GM23338 (cell line): ENCODE measurements around the gene OR2T8. TPM values are rescaled to one million over a fixed set of nuclear protein-coding genes. Genes with fewer than 3 reads are reported as not detected.

Experiments used
- ATAC-seq: fragments of 200-7000 bp; cut with Tn5 transposase; 3 replicates; pipeline ENCODE4 v1.9.1; 2020
- DNase-seq: peaks from one replicate; pipeline ENCODE4 v3.0.0-alpha.2; 2015; ENCODE audit warnings: low spot score
- H2AFZ ChIP-seq: fragments of 200-600 bp; sonication (generic); 2 replicates; pipeline ENCODE4 v1.8.0; 2016; ENCODE audit warnings: antibody characterized with exemption, mild to moderate bottlenecking, moderate library complexity
- H3F3A ChIP-seq: fragments of 200-600 bp; sonication (generic); replicated peaks from 2 replicates; pipeline ENCODE4 v1.8.0; 2017; ENCODE audit warnings: antibody characterized with exemption, mixed run types, low read depth
- H3K27ac ChIP-seq: fragments of 200-600 bp; sonication (generic); 2 replicates; pipeline ENCODE4 v1.6.1; 2016; ENCODE audit warnings: low read depth
- H3K27me3 ChIP-seq: fragments of 200-600 bp; sonication (generic); 2 replicates; pipeline ENCODE4 v1.8.0; 2016; ENCODE audit warnings: mild to moderate bottlenecking, mixed run types, moderate library complexity; ENCODE audit not compliant: insufficient read depth
- H3K36me3 ChIP-seq: fragments of 200-600 bp; sonication (generic); 2 replicates; pipeline ENCODE4 v1.8.0; 2016; ENCODE audit warnings: mild to moderate bottlenecking; ENCODE audit not compliant: insufficient read depth
- H3K4me1 ChIP-seq: fragments of 200-600 bp; sonication (generic); 2 replicates; pipeline ENCODE4 v1.8.0; 2016; ENCODE audit warnings: mild to moderate bottlenecking, moderate library complexity; ENCODE audit not compliant: insufficient read depth
- H3K4me2 ChIP-seq: fragments of 200-600 bp; sonication (generic); 2 replicates; pipeline ENCODE4 v1.7.1; 2017; ENCODE audit warnings: mixed run types
- H3K4me3 ChIP-seq: fragments of 200-600 bp; sonication (generic); 2 replicates; pipeline ENCODE4 v1.6.1; 2016; ENCODE audit warnings: mixed run types
- H3K79me2 ChIP-seq: fragments of 200-600 bp; sonication (generic); replicated peaks from 2 replicates; pipeline ENCODE4 v1.8.0; 2017; ENCODE audit warnings: mild to moderate bottlenecking; ENCODE audit not compliant: insufficient read depth
- H3K9me2 ChIP-seq: fragments of 200-600 bp; sonication (generic); 2 replicates; pipeline ENCODE4 v1.8.0; 2017; ENCODE audit not compliant: insufficient read depth
- H4K20me1 ChIP-seq: fragments of 200-600 bp; sonication (generic); replicated peaks from 2 replicates; pipeline ENCODE4 v1.8.0; 2017; ENCODE audit warnings: mild to moderate bottlenecking; ENCODE audit not compliant: insufficient read depth
- H3K27ac Mint-ChIP-seq: 2 replicates; pipeline ENCODE4 v1.8.0; 2020; ENCODE audit warnings: inconsistent platforms, mild to moderate bottlenecking, moderate library complexity, mixed read lengths
- H3K27me3 Mint-ChIP-seq: 3 replicates; pipeline ENCODE4 v1.8.0; 2022; ENCODE audit warnings: low read depth, mild to moderate bottlenecking, moderate library complexity, mixed read lengths, inconsistent platforms; ENCODE audit not compliant: insufficient read depth, poor library complexity
- H3K36me3 Mint-ChIP-seq: 3 replicates; pipeline ENCODE4 v1.8.0; 2021; ENCODE audit warnings: low read depth, mild to moderate bottlenecking, inconsistent platforms, moderate library complexity, mixed read lengths
- H3K4me1 Mint-ChIP-seq: 3 replicates; pipeline ENCODE4 v1.8.0; 2020; ENCODE audit warnings: mild to moderate bottlenecking, inconsistent platforms, mixed read lengths
- H3K4me3 Mint-ChIP-seq: 3 replicates; pipeline ENCODE4 v1.8.0; 2021; ENCODE audit warnings: moderate library complexity, mild to moderate bottlenecking, inconsistent platforms, mixed read lengths
- H3K9me3 Mint-ChIP-seq: 3 replicates; pipeline ENCODE4 v1.8.0; 2020; ENCODE audit warnings: moderate library complexity, mild to moderate bottlenecking, inconsistent platforms, mixed read lengths
- CREB1 ChIP-seq: fragments of 250-450 bp; sonication (Bioruptor Pico); IDR thresholded peaks from 2 replicates; pipeline ENCODE4 v1.5.0; 2020; ENCODE audit warnings: low read depth, mild to moderate bottlenecking, moderate library complexity
- EZH2 ChIP-seq: fragments of 200-600 bp; sonication (generic); IDR thresholded peaks from one replicate; pipeline ENCODE4 v1.8.0; 2017; ENCODE audit warnings: antibody characterized with exemption, mild to moderate bottlenecking, low read depth; ENCODE audit not compliant: unreplicated experiment
- EZH2phosphoT487 ChIP-seq: fragments of 200-600 bp; sonication (generic); IDR thresholded peaks from one replicate; pipeline ENCODE4 v1.8.1; 2018; ENCODE audit warnings: antibody characterized with exemption; ENCODE audit not compliant: unreplicated experiment
- JUNB ChIP-seq: IDR thresholded peaks from one replicate; pipeline ENCODE4 v1.6.1; 2016; ENCODE audit warnings: antibody characterized with exemption; ENCODE audit not compliant: unreplicated experiment
- NANOG ChIP-seq: IDR thresholded peaks from 2 replicates; pipeline ENCODE4 v1.6.1; 2016; ENCODE audit warnings: antibody characterized with exemption, borderline replicate concordance
- POLR2AphosphoS5 ChIP-seq: IDR thresholded peaks from 2 replicates; pipeline ENCODE4 v1.6.1; 2016; ENCODE audit warnings: antibody characterized with exemption, low read depth
- STAT1 ChIP-seq: IDR thresholded peaks from one replicate; pipeline ENCODE4 v1.6.1; 2016; ENCODE audit warnings: antibody characterized with exemption; ENCODE audit not compliant: unreplicated experiment
- ZNF114 ChIP-seq: fragments of 250-450 bp; sonication (Bioruptor Pico); IDR thresholded peaks from 2 replicates; pipeline ENCODE4 v1.5.0; 2020; ENCODE audit warnings: mild to moderate bottlenecking, moderate library complexity
- ZNF331 ChIP-seq: fragments of 250-450 bp; sonication (Bioruptor Pico); IDR thresholded peaks from 2 replicates; pipeline ENCODE4 v1.5.0; 2020; ENCODE audit warnings: low read depth, mild to moderate bottlenecking, moderate library complexity
- polyA plus RNA-seq: library from polyadenylated mRNA; unstranded; fragments of >200 nt; fragmentation: Nextera tagmentation; extraction: Ambion mirVana; gene quantifications from 2 replicates; pipeline ENCODE4 v1.2.1, GENCODE V29; 2016
- total RNA-seq: library from RNA; depleted of rRNA; stranded (reverse); fragments of >200 nt; shearing (Covaris generic); gene quantifications from 2 replicates; pipeline ENCODE4 v1.2.3, GENCODE V29; 2014
- TF ChIP-seq, protein P1 (sequence below): IDR thresholded peaks from 2 replicates; pipeline ENCODE4 v1.6.1; 2016; ENCODE audit warnings: antibody characterized with exemption
- TF ChIP-seq, protein P2 (sequence below): fragments of 250-450 bp; sonication (Bioruptor Pico); IDR thresholded peaks from 2 replicates; pipeline ENCODE4 v1.5.0; 2020; ENCODE audit warnings: mild to moderate bottlenecking, moderate library complexity
- TF ChIP-seq, protein P3 (sequence below), 2 experiments: fragments of 200-600 bp in 1 of 2; sonication (generic) in 1 of 2; conservative IDR thresholded peaks; 2 replicates each; pipeline versions ENCODE4 v1.5.1 to v1.6.1; 2016 to 2017; ENCODE audit warnings: antibody characterized with exemption in 2 of 2, low read depth in 2 of 2, mild to moderate bottlenecking in 2 of 2, moderate library complexity in 1 of 2
- TF ChIP-seq, protein P4 (sequence below): IDR thresholded peaks from one replicate; pipeline ENCODE4 v1.6.1; 2018; ENCODE audit warnings: antibody characterized with exemption; ENCODE audit not compliant: unreplicated experiment

The OR2T8 gene
- total and polyA plus RNA-seq, 2 experiments from 2014 or later, result not detected

DNA sequence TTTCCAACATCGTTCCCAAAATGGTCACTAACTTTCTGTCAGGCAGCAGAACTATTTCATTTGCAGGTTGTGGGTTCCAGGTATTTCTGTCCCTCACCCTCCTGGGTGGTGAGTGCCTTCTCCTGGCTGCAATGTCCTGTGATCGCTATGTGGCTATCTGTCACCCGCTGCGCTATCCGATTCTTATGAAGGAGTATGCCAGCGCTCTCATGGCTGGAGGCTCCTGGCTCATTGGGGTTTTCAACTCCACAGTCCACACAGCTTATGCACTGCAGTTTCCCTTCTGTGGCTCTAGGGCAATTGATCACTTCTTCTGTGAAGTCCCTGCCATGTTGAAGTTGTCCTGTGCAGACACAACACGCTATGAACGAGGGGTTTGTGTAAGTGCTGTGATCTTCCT, 13.9 kb downstream of the OR2T8 start:
- no peaks in the 10 kb centered on the region for H3K4me1 Mint-ChIP-seq
- H3K4me3 Mint-ChIP-seq, result no peak overlapping the region
- Histone ChIP-seq H3F3A (no peaks in the 10 kb centered on the region), H3K36me3 (no peaks in the 10 kb centered on the region), H3K4me2 (no peak overlapping the region), H3K79me2 (no peaks in the 10 kb centered on the region), H3K9me2 (no peaks in the 10 kb centered on the region), H3K27me3 (no peaks in the 10 kb centered on the region), H3K27ac (no peak overlapping the region), H3K4me3 (no peak overlapping the region), H4K20me1 (no peaks in the 10 kb centered on the region), H2AFZ (no peak overlapping the region), H3K4me1 (no peaks in the 10 kb centered on the region)
- peaks cover 69% of the 10 kb centered on the region for H3K9me3 Mint-ChIP-seq
- ATAC-seq (no peak), DNase-seq (no peak)
- H3K27ac Mint-ChIP-seq, result no peak overlapping the region
- peaks cover 18% of the 10 kb centered on the region for H3K36me3 Mint-ChIP-seq
- TF ChIP-seq JUNB (no peak), CREB1 (CRISPR knock-in tag) (no peak), EZH2phosphoT487 (no peak), ZNF114 (CRISPR knock-in tag) (no peak), NANOG (no peak), POLR2AphosphoS5 (no peak), ZNF331 (CRISPR knock-in tag) (no peak), STAT1 (no peak), EZH2 (no peak)
- TF ChIP-seq, protein P1, sequence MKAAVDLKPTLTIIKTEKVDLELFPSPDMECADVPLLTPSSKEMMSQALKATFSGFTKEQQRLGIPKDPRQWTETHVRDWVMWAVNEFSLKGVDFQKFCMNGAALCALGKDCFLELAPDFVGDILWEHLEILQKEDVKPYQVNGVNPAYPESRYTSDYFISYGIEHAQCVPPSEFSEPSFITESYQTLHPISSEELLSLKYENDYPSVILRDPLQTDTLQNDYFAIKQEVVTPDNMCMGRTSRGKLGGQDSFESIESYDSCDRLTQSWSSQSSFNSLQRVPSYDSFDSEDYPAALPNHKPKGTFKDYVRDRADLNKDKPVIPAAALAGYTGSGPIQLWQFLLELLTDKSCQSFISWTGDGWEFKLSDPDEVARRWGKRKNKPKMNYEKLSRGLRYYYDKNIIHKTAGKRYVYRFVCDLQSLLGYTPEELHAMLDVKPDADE, result no peak
- TF ChIP-seq, protein P2, sequence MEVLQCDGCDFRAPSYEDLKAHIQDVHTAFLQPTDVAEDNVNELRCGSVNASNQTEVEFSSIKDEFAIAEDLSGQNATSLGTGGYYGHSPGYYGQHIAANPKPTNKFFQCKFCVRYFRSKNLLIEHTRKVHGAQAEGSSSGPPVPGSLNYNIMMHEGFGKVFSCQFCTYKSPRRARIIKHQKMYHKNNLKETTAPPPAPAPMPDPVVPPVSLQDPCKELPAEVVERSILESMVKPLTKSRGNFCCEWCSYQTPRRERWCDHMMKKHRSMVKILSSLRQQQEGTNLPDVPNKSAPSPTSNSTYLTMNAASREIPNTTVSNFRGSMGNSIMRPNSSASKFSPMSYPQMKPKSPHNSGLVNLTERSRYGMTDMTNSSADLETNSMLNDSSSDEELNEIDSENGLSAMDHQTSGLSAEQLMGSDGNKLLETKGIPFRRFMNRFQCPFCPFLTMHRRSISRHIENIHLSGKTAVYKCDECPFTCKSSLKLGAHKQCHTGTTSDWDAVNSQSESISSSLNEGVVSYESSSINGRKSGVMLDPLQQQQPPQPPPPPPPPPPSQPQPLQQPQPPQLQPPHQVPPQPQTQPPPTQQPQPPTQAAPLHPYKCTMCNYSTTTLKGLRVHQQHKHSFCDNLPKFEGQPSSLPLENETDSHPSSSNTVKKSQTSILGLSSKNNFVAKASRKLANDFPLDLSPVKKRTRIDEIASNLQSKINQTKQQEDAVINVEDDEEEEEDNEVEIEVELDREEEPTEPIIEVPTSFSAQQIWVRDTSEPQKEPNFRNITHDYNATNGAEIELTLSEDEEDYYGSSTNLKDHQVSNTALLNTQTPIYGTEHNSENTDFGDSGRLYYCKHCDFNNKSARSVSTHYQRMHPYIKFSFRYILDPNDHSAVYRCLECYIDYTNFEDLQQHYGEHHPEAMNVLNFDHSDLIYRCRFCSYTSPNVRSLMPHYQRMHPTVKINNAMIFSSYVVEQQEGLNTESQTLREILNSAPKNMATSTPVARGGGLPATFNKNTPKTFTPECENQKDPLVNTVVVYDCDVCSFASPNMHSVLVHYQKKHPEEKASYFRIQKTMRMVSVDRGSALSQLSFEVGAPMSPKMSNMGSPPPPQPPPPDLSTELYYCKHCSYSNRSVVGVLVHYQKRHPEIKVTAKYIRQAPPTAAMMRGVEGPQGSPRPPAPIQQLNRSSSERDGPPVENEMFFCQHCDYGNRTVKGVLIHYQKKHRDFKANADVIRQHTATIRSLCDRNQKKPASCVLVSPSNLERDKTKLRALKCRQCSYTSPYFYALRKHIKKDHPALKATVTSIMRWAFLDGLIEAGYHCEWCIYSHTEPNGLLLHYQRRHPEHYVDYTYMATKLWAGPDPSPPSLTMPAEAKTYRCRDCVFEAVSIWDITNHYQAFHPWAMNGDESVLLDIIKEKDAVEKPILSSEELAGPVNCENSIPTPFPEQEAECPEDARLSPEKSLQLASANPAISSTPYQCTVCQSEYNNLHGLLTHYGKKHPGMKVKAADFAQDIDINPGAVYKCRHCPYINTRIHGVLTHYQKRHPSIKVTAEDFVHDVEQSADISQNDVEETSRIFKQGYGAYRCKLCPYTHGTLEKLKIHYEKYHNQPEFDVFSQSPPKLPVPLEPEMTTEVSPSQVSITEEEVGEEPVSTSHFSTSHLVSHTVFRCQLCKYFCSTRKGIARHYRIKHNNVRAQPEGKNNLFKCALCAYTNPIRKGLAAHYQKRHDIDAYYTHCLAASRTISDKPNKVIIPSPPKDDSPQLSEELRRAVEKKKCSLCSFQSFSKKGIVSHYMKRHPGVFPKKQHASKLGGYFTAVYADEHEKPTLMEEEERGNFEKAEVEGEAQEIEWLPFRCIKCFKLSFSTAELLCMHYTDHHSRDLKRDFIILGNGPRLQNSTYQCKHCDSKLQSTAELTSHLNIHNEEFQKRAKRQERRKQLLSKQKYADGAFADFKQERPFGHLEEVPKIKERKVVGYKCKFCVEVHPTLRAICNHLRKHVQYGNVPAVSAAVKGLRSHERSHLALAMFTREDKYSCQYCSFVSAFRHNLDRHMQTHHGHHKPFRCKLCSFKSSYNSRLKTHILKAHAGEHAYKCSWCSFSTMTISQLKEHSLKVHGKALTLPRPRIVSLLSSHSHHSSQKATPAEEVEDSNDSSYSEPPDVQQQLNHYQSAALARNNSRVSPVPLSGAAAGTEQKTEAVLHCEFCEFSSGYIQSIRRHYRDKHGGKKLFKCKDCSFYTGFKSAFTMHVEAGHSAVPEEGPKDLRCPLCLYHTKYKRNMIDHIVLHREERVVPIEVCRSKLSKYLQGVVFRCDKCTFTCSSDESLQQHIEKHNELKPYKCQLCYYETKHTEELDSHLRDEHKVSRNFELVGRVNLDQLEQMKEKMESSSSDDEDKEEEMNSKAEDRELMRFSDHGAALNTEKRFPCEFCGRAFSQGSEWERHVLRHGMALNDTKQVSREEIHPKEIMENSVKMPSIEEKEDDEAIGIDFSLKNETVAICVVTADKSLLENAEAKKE (CRISPR knock-in tag), result no peak
- TF ChIP-seq, protein P3, sequence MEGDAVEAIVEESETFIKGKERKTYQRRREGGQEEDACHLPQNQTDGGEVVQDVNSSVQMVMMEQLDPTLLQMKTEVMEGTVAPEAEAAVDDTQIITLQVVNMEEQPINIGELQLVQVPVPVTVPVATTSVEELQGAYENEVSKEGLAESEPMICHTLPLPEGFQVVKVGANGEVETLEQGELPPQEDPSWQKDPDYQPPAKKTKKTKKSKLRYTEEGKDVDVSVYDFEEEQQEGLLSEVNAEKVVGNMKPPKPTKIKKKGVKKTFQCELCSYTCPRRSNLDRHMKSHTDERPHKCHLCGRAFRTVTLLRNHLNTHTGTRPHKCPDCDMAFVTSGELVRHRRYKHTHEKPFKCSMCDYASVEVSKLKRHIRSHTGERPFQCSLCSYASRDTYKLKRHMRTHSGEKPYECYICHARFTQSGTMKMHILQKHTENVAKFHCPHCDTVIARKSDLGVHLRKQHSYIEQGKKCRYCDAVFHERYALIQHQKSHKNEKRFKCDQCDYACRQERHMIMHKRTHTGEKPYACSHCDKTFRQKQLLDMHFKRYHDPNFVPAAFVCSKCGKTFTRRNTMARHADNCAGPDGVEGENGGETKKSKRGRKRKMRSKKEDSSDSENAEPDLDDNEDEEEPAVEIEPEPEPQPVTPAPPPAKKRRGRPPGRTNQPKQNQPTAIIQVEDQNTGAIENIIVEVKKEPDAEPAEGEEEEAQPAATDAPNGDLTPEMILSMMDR (conservative IDR thresholded peaks at IDR 0.05; ENCODE audit: low read depth in 2 of 2), result no peak
- TF ChIP-seq, protein P4, sequence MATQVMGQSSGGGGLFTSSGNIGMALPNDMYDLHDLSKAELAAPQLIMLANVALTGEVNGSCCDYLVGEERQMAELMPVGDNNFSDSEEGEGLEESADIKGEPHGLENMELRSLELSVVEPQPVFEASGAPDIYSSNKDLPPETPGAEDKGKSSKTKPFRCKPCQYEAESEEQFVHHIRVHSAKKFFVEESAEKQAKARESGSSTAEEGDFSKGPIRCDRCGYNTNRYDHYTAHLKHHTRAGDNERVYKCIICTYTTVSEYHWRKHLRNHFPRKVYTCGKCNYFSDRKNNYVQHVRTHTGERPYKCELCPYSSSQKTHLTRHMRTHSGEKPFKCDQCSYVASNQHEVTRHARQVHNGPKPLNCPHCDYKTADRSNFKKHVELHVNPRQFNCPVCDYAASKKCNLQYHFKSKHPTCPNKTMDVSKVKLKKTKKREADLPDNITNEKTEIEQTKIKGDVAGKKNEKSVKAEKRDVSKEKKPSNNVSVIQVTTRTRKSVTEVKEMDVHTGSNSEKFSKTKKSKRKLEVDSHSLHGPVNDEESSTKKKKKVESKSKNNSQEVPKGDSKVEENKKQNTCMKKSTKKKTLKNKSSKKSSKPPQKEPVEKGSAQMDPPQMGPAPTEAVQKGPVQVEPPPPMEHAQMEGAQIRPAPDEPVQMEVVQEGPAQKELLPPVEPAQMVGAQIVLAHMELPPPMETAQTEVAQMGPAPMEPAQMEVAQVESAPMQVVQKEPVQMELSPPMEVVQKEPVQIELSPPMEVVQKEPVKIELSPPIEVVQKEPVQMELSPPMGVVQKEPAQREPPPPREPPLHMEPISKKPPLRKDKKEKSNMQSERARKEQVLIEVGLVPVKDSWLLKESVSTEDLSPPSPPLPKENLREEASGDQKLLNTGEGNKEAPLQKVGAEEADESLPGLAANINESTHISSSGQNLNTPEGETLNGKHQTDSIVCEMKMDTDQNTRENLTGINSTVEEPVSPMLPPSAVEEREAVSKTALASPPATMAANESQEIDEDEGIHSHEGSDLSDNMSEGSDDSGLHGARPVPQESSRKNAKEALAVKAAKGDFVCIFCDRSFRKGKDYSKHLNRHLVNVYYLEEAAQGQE, result no peak
- peaks cover 3% of the 10 kb centered on the region for H3K27me3 Mint-ChIP-seq
